Measurements from ENCODE around the gene PNPLA7.
"Not testable (repeated sequence)": the region's sequence is repeated elsewhere in the genome, so short reads cannot be mapped to it uniquely, and the experiment has no call there.

Gene PNPLA7

DNA sequence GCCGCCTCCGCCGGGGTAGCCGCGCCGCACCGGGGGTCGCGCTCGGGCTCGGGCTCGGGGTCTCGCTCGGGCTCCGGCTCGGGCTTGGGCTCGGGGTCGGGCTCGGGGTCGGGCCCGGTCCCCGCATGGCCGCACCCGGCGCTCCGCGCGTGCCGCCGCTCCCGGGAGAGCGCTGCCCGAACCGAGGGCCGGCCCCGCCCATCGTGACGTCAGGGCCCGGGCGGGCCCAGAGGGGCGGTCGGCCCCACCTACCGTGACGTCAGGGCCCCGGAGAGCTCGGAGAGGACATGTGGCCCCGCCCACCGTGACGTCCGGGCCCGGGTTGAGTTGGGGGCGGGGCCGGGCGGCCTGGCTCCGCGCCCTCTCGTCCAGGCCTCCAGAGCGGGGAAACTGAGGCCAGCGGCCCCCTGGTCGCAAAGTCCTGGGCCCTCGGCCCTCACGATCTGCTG is 91.0 kb downstream of the PNPLA7 start, which contains the start of gene NSMF:
Gene NSMF, minus strand, starts transcription at position 183 of the 449 bp plus-strand sequence. CDS start 232 bp downstream, outside the sequence.
- DNase-seq: peak; percentile 9

DNA sequence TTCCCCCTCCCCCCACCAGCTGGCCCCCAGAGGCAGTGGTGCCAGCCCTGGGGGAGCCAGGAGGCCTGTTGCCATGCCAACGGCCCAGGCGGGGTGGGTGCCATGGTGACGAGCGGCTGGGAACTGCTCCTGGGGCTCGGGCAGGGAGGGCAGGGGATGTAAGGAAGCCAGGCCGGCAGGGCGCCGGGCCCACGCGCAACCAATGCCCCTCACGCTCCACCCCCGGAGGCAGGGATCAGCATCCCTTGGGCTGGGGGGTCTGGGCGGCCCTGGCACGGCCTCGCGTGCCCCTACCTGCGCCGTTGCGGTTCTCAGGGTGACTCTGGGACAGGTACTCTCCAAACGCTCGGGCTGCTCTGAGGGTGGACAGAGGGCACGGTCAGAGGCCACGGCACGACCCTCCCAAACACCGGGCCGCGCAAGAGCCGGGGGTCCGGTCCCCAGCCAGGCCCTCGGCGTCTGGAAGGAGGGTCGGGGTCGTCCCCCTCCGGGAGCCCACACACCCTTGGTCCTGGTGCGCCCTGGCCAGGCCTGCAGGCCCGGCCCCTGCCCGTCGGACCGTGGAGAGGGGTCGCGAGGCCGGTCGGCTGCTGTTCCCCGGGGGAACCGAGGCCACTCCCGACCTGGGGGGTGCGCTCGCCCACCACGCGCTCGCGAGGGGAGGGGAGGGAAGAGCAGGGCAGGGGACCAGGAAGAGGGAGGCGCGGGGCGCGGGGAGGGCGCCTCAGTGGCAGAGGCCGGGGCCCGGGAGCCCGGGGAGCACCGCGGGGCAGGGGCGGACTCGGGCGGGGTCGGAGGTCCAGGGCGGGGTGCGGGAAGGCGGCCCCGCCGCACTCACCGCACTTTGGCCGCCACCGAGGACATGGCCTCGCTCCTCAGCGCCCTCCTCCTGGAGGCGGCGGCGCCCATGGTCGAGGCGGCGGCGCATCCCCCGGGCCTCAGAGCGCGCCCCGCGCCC is 91.7 kb downstream of the PNPLA7 start:
- no peak for DNase-seq

DNA sequence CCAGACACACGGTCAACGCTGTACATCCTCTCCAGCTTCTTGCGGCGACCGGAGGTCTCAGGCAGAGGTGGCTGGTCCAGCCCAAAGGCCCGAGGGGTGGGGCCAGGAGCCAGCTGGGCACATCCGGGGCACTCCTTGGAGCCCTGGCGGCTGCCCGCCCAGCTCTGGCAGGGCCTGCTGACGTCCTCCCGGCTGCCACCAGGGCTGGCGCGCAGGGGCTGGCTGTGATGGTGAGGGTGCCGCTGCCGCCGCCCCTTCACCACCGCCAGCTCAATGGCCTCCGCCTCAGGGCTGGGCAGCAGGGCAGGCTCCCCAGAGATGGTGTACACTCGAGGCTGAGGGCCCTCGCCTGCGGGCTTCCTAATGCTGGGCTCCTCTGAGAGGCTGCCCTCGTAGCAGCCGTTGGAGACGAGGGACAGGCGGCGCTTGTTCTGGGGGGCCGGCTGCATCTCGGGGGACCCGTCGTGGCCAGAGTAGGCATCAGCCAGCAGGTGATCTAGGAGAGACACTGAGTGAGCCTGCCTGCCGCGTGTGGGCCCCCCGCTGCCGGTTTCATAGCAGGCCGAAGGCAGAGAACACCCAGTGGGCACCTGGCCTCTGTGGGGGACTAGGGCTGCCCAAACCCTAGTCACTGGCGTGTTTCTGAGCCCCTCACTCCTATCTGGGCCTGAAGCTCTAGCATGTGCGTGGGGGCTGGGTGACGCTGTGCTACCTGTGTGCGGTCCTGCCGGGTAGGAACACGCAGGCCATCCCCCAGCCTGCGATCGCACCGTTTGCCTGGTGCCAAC is 92.6 kb downstream of the PNPLA7 start:
- no peak for DNase-seq

DNA sequence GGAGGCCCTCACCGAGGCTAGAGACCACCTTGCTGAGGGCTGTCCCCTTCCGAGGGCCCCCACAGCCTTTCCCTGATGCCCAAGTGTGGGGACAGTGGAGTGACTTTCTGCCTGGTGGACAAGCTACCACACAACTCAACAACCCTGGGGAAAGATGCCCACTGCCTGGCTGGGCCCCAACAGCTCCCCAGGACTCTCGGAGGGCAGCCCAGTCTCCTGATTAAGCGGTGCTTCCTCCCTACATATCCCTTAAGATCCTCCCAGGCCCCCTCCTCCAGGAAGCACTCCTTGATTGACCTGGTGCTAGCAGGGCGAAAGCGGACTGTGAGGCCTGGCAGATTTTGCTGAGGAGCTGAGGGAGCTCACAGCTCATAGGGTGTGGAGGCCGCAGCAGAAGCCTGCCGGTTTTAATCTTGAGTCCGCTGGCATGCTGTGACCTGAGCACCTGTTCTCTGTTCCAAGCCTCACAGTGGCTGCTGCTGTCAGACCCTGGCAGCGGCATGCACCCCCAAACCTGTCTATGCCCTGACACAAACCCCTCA is 93.3 kb downstream of the PNPLA7 start:
- DNase-seq: no peak

DNA sequence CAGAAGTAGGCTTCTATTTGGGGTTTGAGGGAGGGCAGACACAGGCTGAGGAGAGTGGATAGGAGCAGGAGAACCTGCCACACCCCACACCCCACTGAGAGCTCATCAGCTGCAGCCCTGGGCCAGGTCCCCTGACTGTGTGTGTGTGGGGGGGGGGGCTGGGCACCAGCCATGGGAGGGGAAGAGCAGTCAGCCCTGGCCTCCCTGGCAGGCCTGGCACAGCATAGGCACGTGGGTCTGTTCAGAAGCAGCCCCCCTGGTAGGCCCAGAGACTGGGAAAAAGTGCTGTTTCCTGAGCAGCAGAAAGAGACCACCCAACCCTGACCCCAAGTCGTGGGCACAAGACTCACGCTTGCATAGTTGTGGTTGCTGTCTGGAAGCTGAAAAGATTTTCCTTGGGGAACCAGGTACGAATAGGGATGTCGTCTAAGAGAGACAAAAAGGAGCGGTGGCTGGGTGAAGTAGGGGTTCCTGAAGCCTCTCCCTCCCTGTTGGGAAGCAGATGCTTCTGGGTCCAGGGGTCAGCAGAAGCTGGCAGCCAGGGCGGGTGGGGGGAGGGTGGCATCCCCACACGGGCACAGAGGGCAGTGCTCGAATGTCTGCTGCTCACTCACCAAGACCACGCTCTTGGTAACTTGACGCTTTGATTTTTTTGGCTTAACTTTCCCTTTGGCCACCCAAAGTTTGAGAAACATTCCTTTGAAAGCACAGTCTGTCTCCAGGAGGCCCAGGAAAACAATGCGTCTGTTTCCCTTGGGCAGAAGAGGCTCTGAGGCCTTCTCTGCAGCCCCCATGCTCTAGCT is 93.9 kb downstream of the PNPLA7 start:
- no peak for DNase-seq

DNA sequence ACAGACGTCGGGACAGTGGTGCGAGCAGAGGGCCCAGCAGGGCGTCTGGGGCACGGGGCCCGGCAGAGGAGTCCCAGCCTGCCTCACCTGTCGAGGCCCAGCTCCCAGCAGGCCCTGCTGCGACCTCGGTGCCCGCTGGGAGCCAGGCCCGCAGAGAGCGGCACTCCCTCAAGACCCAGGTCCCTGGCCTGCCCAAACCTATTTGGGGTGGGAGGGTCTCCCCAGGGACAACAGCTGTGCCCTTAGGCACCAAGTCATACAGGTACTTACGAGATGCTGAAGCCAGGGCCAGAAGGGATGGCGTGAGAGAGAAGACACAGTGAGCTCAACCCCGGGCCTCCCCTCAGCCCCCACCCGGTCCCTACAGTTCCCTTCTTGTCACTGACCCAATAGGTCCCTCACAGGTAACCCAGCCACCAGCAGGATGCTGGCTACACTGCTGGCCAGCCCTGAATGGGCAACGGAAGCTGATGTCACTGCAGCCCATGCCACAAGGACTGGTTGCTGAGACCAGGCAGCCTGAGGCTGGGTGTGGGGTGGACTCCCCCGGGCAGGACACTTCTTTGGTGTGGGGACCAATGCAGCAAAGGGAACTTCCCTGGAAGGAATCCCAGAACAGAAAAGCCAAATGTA is 94.7 kb downstream of the PNPLA7 start:
- DNase-seq: no peak

DNA sequence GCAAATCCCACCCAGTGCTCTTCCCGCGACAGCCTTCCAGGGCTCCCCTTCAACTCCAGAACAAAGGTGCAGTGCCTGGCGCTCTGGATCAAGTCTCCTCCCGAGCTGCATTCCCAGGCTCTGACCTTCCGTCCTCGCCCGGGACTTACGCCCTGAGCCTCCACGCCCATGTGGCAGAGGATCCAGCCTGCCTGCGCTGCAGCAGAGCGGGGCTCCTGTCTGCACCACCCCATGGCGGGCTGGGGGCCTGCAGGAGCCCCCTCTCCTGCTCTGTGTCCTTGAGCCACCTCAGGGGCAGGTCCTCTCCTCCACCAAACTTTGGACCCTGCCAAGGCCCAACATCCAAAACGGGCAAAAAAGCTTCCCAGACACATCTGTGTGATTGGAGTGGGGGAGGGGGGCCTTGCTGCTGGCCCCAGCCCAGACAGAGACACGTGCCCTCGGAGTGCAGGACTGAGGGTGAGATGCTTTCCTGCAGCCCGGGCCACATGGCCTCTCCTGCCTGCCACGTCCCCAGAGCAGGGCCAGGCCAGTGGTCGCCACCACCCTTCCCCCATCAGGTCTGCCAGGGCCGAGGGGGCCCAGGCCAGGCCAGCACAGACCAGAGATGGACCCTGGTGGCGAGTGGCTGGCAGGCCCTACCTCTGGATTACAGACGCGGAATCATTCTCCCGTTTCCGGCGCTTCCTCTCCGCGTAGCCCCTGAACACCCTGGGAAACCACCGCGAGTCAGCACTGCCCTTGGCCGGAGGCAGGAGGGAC is 95.4 kb downstream of the PNPLA7 start:
- no peak for DNase-seq

DNA sequence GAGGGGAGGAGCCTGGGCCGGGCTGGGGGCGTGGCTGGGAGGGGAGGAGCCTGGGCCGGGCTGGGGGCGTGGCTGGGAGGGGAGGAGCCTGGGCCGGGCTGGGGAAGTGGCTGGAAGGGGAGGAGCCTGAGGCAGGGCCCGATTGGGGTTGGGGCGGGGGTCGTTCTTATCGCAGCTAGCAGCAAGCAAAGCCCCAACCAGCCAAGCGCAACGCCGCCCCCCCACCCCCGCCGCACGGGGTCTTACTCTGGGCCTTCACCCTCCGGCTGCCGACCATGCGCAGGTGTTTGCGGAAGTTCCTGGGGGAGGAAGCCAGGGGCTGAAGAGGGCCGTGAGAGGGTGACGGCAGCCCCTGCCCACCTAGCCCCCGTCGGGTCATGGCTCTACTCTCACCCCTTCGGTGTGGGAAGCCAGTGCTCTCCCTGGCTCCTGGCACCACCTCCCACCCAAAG is 96.0 kb downstream of the PNPLA7 start:
- no peak for DNase-seq

DNA sequence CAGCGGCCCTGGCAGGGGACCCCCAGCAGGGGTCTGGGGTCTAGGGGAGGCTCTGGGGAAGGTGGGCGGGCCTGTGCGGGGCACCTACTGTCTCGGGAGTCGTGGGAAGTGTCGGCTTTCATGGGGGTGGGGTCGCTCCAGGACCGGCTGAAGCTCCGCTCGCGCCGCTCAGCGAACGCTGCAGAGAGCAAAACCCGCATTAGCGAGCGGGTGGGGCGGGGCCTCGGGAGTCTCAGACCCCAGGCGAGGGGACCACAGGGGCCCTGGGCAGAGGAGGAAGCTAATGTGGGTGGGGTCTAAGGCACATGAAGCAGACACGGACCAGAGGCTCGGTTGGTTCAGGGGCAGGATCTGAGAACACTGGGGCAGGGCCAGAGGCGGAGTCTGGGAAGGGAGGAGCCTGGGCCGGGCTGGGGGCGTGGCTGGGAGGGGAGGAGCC is 96.5 kb downstream of the PNPLA7 start:
- DNase-seq: no peak

DNA sequence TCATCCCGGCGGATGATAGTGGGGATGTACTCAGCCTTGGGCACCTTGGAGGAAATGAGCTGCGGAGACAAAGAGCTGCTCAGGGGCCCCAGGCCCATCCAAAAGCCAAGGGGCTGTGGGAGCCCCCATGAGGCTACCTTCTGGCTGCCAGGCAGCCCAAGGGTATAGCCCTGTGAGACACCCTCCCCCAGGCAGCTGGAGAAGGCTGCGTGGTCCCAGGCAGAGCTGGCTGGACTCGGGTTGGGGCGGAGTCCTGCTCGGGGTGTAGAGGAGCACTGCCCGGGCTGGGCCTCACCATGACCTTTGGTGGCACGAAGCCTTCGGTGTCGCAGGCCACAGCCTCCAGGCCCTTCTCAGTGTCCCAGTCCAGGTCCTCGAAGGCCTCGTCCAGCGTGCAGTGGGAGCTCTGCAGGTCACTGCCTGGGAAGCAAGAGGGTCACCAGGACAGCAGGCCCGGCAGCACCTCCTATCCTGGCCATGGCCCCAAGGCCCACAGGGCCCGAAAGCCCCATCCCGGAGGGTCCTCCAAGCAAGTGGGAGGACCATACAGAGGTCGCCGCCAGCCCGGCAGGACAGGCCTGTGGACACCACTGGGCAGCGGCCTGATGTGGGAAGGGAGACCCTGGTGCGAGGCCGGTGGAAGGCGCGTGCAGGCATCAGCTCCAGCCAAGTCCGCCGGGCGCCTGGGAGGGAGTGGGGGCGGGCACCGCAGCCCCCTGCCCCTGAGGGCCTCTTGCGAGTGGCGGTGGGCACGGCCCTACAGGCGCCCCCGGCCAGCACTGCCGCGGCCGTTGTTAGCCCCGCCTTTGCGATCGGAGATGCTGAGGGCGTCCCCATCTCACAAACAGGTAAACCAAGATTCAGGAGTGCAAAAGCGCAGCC is 97.2 kb downstream of the PNPLA7 start:
- no peak for DNase-seq

DNA sequence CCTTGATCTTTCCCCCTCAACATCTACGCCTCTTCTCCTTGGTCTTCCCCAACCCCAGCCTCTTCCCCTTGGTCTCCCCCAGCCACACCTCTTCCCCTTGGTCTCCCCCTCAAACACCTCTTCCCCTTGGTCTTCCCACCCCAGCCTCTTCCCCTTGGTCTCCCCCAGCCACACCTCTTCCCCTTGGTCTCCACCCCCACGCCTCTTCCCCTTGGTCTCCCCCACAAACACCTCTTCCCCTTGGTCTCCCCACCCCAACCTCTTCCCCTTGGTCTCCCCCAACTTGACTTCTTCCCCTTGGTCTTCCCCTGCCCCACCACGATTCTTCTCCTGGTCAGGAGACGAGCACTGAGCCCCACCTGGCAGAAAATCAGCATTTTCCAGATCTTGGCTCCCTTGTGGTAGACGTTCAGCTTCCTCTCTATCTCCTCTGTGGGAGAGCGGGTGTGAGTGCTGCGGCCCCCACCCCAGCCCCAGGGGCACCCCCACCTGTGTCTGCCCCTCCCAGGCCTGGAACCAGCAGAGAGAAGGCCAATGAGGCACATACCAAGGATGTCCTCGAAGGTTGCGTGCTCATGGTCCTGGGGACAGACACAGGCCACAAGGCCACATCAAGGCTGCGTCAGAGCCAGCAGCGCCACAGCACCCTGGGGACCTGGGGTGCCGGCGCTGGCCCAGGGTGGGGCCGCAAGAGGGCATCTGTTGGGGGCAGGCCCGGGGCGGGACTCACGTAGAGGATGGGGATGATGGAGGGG is 98.0 kb downstream of the PNPLA7 start:
- no peak for DNase-seq

DNA sequence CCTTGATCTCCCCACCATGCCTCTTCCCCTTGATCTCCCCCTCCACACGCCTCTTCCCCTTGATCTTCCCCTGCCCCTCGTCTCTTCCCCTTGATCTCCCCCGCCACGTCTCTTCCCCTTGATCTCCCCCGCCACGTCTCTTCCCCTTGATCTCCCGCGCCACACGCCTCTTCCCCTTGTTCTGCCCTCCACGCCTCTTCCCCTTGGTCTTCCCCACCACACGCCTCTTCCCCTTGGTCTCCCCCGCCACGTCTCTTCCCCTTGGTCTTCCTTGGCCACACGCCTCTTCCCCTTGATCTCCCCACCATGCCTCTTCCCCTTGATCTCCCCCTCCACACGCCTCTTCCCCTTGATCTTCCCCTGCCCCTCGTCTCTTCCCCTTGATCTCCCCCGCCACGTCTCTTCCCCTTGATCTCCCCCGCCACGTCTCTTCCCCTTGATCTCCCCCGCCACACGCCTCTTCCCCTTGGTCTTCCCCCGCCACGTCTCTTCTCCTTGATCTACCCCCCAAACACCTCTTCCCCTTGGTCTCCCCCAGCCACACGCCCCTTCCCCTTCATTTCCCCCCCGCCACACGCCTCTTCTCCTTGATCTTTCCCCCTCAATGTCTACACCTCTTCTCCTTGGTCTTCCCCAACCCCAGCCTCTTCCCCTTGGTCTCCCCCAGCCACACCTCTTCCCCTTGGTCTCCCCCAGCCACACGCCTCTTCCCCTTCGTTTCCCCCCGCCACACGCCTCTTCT is 98.8 kb downstream of the PNPLA7 start:
- DNase-seq: not testable (repeated sequence)

DNA sequence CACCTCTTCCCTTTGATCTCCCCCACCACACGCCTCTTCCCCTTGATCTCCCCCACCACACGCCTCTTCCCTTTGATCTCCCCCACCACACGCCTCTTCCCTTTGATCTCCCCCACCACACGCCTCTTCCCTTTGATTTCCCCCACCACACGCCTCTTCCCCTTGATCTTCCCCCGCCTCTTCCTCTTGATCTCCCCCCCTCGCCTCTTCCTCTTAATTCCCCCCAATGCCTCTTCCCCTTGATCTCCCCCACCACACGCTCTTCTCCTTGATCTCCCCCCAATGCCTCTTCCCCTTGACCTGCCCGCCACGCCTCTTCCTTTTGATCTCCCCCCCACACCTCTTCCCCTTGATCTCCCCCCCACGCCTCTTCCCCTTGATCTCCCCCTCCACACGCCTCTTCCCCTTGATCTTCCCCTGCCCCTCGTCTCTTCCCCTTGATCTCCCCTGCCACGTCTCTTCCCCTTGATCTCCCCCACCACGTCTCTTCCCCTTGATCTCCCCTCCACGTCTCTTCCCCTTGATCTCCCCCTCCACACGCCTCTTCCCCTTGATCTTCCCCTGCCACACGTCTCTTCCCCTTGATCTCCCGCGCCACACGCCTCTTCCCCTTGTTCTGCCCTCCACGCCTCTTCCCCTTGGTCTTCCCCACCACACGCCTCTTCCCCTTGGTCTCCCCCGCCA is 99.5 kb downstream of the PNPLA7 start:
- not testable (repeated sequence) for DNase-seq

DNA sequence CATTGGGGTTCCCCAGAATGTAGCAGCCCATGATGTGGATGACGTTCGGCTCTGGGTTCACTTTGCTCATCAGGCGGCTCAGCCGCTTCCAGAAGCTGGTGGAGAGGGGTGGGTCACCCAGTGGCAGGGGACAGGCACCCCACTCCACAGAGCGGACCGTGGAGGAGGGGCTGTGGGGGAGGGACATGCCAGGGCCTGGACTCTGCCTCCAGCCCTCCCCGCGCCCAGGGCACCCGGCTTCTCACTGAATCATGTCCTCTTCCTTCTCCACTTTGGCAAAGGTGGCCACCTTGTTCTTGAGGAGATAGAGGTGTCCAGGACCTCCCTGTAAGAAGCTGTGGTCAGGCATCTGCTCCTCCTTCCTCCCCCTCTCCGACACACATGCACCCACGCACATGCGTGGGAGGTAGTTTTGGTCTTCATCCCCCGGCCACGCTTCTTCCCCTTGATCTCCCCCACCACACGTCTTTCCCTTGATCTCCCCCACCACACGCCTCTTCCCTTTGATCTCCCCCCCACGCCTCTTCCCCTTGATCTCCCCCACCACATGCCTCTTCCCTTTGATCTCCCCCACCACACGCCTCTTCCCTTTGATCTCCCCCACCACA is 100.2 kb downstream of the PNPLA7 start:
- no peak for DNase-seq

DNA sequence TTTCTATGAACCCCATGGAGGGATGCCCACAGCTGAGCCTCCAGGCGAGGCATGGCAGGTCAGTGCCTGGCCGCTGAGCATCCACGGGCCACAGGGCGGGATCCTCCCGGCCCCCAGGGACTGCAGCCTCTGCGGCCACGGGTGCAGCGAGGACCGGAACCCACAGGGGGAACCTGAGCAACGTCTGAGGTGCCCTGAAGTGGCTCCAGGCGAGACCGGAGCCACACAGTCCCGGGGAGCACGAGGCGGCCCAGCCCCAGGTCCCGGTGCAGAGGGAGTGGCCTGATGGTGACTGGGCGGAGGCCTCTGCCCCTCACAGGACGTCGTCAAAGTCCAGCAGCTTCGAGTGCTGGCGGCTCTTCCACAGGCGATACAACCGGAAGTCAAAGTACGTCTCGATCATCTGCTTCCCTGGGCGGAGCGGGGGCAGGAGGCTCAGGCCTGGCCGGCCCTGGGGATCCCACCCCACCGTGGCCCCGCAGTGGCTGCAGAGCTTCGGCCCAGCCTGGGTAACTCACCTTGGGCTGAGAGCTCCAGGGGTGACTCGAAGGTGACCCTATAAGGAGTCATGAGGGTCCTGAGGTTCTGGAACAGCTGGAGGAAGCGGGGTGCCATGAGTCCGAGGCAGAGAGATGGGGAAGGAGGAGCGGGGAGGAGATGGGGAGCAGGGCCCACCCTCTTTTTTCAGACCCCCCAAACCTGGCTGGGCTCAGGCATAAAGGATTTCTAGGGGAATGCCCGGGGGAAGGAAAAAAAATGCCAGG is 100.9 kb downstream of the PNPLA7 start:
- no peak for DNase-seq

DNA sequence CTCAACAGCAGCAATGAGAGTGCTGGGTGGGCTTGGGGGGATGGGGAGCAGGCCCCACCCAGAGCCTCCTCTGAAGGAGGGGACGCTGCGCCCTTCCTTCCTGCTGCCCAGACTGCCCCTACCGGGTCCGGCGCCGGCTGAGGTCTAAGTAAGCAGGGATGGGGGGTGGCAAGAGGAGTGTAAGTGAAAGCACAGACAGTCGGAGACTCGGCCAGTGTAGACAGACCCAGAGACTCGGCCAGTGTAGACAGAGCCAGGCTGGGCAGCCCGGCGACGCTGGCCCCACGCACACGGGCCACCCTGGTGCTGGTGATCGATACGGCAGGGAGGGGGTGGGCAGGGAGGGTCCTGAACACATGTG is 101.6 kb downstream of the PNPLA7 start:
- DNase-seq: no peak

All from NCI-H1436 treated with DMSO at 0.1 percent for 48 hours (cell line).